RWPE2 (cell line): ENCODE data around the gene EMC6.

Experiments used
- ATAC-seq: fragments of 200-7000 bp; cut with Tn5 transposase; 3 replicates; pipeline ENCODE4 v1.9.1; 2021; ENCODE audit warnings: low read depth
- DNase-seq: peaks from one replicate; pipeline ENCODE4 v3.0.0-alpha.2; 2020; ENCODE audit warnings: low spot score
- H3K27ac ChIP-seq: fragments of 450-650 bp; 2 replicates; pipeline ENCODE4 v1.5.1; 2017; ENCODE audit warnings: mild to moderate bottlenecking; ENCODE audit not compliant: poor library complexity, severe bottlenecking
- H3K27me3 ChIP-seq: fragments of 250-450 bp; sonication (Bioruptor Pico); 2 replicates; pipeline ENCODE4 v1.5.1; 2021; ENCODE audit warnings: mild to moderate bottlenecking, moderate library complexity; ENCODE audit not compliant: insufficient read depth, poor library complexity, severe bottlenecking
- H3K36me3 ChIP-seq: fragments of 250-450 bp; sonication (Bioruptor Pico); 2 replicates; pipeline ENCODE4 v1.5.1; 2020; ENCODE audit warnings: low read depth, mild to moderate bottlenecking, moderate library complexity
- H3K4me1 ChIP-seq: fragments of 250-450 bp; sonication (Bioruptor Pico); 2 replicates; pipeline ENCODE4 v1.5.1; 2021; ENCODE audit warnings: mild to moderate bottlenecking, moderate library complexity; ENCODE audit not compliant: insufficient read depth, poor library complexity, severe bottlenecking
- H3K4me3 ChIP-seq: fragments of 250-450 bp; sonication (Bioruptor Pico); 2 replicates; pipeline ENCODE4 v1.5.1; 2021; ENCODE audit warnings: mild to moderate bottlenecking, moderate library complexity; ENCODE audit not compliant: severe bottlenecking
- H3K9me3 ChIP-seq: fragments of 250-450 bp; sonication (Bioruptor Pico); 2 replicates; pipeline ENCODE4 v1.5.1; 2021; ENCODE audit warnings: mild to moderate bottlenecking, moderate library complexity; ENCODE audit not compliant: severe bottlenecking
- CTCF ChIP-seq: fragments of 450-650 bp; IDR thresholded peaks from one replicate; pipeline ENCODE4 v1.5.1; 2017; ENCODE audit warnings: mild to moderate bottlenecking, moderate library complexity; ENCODE audit not compliant: poor library complexity, severe bottlenecking

EMC6 gene

GRCh38 chr17:3682033-3682432 is 13.4 kb downstream of the EMC6 start:
- no peak overlapping the region for H3K27ac ChIP-seq
- ATAC-seq (no peak), DNase-seq (no peak)
- no peaks in the 10 kb centered on the region for H3K4me1 ChIP-seq
- H3K9me3 ChIP-seq: no peaks in the 10 kb centered on the region
- no peaks in the 10 kb centered on the region for H3K27me3 ChIP-seq
- H3K36me3 ChIP-seq: no peaks in the 10 kb centered on the region
- TF ChIP-seq CTCF: no peak
- no peak overlapping the region for H3K4me3 ChIP-seq

GRCh38 chr17:3683054-3683511 is 14.5 kb downstream of the EMC6 start:
- DNase-seq (no peak), ATAC-seq (peak; percentile 50; the same call in 2 of the 3 replicates)
- Histone ChIP-seq H3K4me1 (no peaks in the 10 kb centered on the region), H3K27ac (no peak overlapping the region), H3K36me3 (no peaks in the 10 kb centered on the region), H3K27me3 (no peaks in the 10 kb centered on the region), H3K9me3 (no peaks in the 10 kb centered on the region), H3K4me3 (no peak overlapping the region)
- peak; percentile 79 for TF ChIP-seq CTCF

GRCh38 chr17:3685174-3685573 is 16.6 kb downstream of the EMC6 start:
- H3K4me1 ChIP-seq: no peaks in the 10 kb centered on the region
- H3K27ac ChIP-seq: no peak overlapping the region
- H3K4me3 ChIP-seq: no peak overlapping the region
- no peaks in the 10 kb centered on the region for H3K36me3 ChIP-seq
- H3K9me3 ChIP-seq: no peaks in the 10 kb centered on the region
- peak; percentile 38; the same call in 1 of the 3 replicates for ATAC-seq
- DNase-seq: no peak
- H3K27me3 ChIP-seq: no peaks in the 10 kb centered on the region
- no peak for TF ChIP-seq CTCF

GRCh38 chr17:3688027-3688553 is 19.5 kb downstream of the EMC6 start:
- Histone ChIP-seq H3K4me1 (no peaks in the 10 kb centered on the region), H3K4me3 (no peak overlapping the region), H3K36me3 (no peaks in the 10 kb centered on the region), H3K27ac (no peak overlapping the region), H3K27me3 (no peaks in the 10 kb centered on the region), H3K9me3 (no peaks in the 10 kb centered on the region)
- no peak for TF ChIP-seq CTCF
- DNase-seq: no peak
- ATAC-seq: peak; percentile 28; the same call in 1 of the 3 replicates

- TF ChIP-seq CTCF: no peak
- H3K27me3 ChIP-seq: no peaks in the 10 kb centered on the region
- H3K9me3 ChIP-seq: no peaks in the 10 kb centered on the region
- no peak for DNase-seq
- ATAC-seq: no peak
- no peak overlapping the region for H3K27ac ChIP-seq
- no peak overlapping the region for H3K4me3 ChIP-seq
- H3K4me1 ChIP-seq: no peaks in the 10 kb centered on the region
- H3K36me3 ChIP-seq: no peaks in the 10 kb centered on the region
These were observed 20.2 kb downstream of the EMC6 start for GRCh38 chr17:3688852-3689261.
